ENCODE data around the gene INPP4A.

Gene INPP4A

DNA sequence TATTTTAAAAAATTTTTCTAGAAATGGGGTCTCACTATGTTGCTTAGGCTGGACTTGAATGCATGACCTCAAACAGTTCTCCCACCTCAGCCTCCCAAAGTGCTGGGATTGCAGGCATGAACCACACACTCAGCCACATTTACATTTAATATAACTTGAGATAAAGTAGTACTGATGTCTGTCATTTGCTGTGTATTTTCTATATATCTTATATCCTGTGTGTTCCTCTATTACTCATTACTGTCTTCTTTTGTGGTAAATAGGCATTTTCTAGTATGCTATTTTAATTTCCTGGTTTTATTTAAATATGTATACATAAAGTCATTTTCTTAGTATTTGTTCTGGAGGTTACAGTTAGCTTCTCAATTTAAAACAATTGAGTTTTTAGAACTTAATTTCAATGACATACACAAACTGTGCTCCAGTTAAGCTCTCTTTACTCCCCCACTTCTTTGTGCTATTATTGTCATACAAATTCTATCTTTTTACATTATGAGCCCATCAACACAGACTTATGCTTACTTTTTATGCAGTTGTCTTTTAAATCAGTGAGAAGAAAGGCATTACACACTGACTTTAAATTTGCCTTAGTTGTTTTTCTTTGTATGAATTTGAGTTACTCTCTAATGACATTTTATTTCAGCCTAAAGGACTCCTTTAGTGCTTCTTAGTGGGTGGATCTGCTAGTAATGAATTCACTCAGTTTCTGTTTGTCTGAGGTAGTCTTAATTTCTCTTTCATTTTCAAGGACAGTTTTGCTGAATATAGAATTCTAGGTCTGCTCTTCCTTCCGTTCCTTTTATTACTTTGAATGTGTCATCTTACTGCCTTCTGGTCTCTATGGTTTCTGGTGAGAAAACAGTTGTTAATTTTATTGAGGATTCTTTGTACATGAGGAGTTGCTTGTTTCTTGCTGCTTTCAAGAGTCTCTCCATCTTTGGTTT, 6.2 kb upstream of the INPP4A start:
- DNase-seq = no peak

DNA sequence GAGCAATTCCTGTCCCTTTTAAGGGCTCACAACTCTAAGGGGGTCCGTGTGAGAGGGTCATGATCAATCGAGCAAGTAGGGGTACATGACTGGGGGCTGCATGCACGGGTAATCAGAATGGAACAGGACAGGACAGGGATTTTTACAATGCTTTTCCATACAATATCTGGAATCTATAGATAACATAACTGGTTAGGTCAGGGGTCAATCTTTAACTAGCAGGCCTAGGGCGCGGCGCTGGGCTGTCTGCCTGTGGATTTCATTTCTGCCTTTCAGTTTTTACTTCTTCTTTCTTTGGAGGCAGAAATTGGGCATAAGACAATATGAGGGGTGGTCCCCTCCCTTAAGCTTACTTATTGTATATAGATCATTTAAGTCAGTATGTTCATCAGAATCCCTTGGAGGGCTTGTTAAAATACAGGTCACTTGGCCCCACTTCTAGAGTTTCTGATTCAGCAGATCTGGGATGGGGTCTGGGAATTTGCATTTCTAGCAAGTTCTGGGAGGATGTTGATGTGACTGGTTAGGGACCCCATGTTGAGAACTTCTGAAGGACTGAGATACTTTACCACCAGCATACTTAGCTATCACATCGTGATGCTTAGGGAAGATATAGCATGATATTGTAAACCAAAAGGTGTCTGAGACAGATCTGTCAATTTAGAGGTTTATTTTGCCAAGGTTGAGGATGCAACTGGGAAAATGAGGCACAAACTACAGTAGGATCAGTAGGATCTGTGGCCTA, 2.8 kb upstream of the INPP4A start:
- no peak for DNase-seq

DNA sequence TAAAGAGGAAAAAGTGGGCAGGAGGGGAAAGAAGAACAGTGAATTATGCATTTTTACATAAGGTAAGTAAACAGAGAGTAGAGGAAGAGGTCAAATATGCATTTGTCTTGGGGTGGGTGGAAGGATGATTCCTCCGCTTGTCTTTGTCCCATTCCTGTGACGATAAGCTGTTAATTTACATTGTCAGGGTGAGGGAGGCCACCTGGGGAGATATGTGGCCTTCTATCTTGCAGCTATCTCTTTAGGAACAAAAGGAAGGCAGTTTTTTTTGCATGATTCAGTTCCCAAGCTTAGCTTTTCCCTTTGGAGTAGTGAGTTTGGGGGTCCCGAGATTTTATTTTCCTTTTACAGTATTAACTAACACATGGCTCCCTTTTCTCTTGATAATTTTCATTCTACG, 2.2 kb upstream of the INPP4A start:
- no peak for DNase-seq

- DNase-seq = no peak
Measured at GRCh38 chr2:98445177-98445682, 572 bp downstream of the INPP4A start.

DNA sequence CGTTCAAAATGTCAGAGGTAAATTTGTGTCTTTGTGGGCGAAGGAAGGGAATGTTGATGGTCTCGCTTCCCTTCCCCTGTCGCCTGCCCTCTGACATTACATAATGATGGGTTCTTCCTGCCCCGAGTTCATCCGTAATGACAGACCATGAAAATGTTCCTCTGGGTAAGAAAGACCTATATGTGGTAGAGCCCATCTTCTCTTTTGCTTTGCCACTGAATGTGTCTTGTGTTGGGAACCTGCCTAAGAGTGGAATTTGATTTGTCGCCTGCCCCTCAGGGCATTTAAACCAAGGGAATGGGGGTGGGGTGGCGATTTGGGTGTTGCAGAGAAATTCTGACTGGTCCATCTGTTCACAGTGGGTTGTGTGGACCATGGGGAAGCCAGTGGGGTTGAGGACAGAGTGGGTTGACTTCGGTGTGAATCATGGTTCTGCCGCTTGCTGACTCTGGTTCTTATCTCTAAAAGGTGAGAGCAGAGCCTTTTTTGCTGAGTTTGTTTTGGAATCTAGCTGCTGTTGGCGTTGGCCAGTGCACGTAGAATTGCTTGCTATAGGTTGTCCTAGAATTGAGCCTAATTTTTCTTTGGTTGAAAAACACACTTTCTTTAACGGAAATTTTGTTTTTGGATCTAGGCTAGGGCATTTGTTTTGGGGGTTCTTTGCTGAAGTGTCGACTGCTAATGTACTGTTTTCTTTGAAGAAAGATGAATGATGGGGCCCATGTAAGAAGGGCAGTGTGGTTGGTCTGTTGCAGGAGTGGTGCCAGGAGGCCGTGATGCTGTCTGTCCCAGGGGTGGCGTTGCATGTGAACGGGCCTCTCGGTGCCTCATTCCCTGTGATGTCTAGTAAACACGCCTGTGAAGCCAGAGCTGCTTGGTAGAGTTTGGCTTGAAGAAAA, 1.3 kb downstream of the INPP4A start:
- DNase-seq = no peak

- DNase-seq = no peak
Measured at GRCh38 chr2:98446850-98447249, 2.2 kb downstream of the INPP4A start.

GRCh38 chr2:98448441-98449145, 3.9 kb downstream of the INPP4A start:
- no peak for DNase-seq

- no peak for DNase-seq
Measured at GRCh38 chr2:98452396-98453027, 7.9 kb downstream of the INPP4A start.

DNA sequence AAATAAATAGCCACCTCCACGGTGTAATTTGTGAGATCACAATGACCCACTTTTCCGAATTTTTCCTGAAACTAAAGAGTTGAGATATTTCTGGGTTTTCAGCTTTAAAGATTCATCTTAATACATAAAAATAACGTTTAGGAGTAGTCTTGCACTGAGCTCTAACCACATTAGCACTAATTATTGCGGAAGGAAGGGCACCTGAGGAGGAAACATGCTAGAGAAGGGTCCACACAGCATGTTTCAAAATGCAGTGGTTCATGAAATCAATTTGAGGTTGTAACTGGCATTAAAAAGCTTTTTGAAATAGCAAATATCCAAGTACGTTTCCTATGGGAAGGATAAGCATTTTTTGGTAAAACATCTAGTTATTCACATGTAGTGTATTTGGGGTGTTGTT, 8.4 kb downstream of the INPP4A start:
- DNase-seq = no peak

GRCh38 chr2:98453531-98453930, 8.9 kb downstream of the INPP4A start:
- no peak for DNase-seq

DNA sequence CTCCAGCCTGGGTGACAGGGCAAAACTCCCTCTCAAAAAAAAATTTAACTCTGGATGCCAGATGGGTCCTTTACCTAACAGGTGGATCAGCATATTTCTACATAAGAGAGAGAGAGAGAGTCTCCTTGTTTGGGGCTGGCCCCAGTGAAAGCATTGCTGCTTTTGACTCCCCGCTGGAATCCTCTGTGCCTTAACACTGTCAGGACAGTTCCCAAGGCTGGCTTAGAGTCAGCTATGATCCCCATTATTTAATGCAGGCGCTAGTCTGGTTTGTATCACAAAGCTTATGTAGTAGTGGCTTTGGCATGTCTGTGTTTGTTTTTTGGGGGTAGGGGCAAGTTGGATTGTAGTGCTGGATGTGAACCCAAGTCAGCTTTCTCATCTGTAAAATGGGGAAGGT, 9.4 kb downstream of the INPP4A start:
- DNase-seq = no peak

GRCh38 chr2:98454500-98455235, 10.0 kb downstream of the INPP4A start:
- no peak for DNase-seq

DNA sequence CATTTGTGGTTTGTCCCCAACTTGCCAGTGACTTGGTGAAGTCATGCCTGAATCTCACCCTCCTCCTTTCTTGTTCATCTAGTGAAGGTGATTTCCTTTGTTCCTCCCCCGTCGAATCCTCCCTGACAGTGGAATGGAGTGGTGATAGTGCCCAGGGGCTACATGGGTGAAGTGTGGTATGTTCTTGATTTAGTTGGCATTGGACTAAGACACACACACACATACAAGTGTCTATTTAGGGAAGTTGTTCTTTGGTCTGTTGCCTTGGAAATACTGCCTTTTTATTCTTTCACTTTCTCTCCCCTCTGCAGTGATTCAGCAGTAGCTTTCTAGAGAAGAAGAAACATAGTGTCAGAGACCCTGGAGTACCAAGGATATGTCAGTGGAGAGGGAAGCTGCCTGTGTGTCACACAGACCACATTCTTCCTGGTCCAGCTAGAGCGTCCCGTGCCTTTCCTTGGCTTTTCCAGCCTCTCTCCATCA, 10.9 kb downstream of the INPP4A start:
- DNase-seq = no peak

DNA sequence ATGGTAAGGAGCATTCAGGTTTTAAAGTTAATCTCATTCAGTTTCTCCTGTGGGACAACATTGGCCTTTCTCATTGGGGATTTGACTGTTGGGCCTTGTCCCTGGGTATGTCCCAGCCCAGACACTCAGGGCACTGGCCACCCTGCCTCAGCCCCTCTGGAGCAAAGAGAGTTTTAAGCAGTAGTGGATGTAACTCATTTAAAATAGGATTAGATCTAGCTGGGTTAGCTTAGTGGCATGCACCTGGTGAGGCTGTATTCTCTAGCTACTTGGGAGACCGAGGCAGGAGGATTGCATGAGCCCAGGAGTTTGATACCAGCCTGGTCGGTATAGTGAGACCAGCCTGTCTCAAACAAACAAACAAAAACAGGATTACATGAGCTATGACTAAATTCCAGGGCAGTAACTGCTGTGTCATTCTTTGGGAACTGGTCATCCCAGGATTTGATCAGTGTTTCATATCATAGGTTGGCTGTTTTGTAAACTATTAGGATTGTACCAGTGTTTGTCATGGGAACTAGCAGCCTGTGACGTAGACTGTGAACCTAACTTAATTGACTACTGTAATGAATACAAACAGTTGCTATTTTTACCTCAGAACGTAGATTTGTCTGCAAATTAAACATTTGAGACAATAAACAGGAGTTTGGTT, 12.5 kb downstream of the INPP4A start:
- DNase-seq = no peak

DNA sequence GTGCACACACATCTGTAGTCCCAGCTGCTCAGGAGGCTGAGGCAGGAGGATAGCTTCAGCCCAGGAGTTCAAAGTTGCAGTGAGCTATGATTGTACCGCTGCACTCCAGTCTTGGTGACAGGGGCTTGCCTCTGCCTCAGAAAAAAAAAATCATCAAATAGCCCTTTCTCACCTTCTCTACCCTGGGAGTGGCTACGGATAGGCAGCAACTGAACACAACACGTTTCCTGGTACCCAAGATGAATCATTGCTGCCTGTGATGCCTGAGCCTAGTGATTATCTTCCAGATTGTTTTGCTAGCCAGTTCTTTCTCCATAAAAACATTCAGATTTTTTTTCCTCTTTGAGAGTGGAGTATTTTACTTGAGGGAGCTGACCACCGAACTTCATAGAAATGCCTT, 13.5 kb downstream of the INPP4A start:
- DNase-seq = no peak

DNA sequence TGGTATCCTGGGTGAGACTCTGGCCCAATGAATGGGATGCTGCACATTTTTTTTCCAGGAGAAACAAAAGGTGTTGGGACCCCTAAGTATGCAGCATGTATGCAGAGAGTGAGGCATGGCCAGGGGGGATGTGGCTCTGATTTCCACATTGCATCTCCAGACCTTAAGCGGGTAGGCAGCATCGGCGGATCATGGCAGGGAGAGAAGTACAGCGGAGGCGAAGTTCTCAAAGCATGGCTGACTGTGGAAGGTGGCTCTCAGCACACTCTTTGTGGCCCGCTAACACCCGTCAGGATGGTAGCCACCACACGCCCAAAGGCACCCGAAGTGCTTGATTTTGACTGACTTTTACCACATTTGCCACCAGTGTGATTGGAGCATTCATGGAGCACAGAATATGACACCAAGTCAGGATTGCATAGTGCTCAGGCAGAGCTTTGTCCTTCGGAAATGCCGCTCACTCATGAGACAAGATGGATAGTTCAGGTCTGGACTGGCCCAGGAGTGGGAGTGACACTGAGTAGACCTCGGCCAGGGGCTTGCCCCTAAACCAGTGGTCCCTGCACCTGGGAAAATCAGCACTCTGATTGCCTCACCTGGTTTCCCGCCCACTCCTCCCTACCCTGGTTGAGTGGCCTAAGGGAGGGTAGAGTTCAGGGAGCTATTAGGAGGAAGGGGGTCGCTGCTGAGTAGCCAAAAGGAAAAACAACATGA, 14.2 kb downstream of the INPP4A start:
- DNase-seq = no peak

DNA sequence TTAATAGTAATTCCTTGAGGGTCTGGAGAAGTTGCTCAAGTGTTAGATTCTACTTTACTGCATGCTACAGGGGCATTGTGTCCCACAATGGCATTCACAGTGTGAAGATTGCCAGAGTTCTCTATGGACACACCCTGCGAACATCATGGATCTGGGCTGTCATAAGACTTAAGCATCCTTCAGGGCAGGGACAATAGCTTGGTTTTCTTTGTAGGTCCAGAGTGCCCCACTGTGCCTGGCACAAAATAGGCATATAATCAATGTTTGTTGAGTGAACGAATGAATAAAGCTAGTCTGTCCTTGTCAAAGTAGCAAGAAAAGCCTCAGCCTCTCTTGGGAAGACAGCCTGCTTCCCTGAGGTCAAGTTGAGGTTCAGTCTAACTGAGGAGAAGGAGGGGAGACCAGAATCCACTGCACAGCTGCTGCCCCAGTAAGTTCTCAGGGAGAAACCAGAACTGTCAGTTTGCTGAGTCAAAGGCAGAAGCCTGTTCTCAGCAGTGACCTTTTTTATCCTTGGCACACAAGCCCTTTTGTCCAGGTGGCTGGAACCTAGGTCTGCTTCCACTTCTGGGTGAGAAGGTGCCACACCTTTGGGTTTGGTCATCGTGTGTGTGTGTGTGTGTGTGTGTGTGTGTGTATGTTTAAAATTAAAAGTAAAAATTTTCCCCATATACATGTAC, 15.0 kb downstream of the INPP4A start:
- DNase-seq = no peak

GRCh38 chr2:98460573-98461497, 16.2 kb downstream of the INPP4A start:
- no peak for DNase-seq

Measured in DMS79 (cell line).